Endothelial cell of umbilical vein (primary cell): Measurements from ENCODE around the gene EOGT.

ENCODE experiments used
- EZH2 ChIP-seq: IDR thresholded peaks from 2 replicates; pipeline ENCODE4 v1.6.1; 2012; ENCODE audit warnings: borderline replicate concordance, low read depth, mild to moderate bottlenecking, moderate library complexity, low read length, inconsistent platforms; ENCODE audit not compliant: severe bottlenecking
- GATA2 ChIP-seq: IDR thresholded peaks from 2 replicates; pipeline ENCODE4 v1.7.0; 2011; ENCODE audit warnings: low read depth, mild to moderate bottlenecking, moderate library complexity, mixed read lengths, low read length; ENCODE audit not compliant: insufficient read length, insufficient read depth
- JUN ChIP-seq: IDR thresholded peaks from 2 replicates; pipeline ENCODE4 v1.6.1; 2011; ENCODE audit warnings: borderline replicate concordance, low read depth; ENCODE audit not compliant: insufficient read length, insufficient read depth
- MYC ChIP-seq: IDR thresholded peaks from one replicate; pipeline ENCODE4 v1.6.1; 2011; ENCODE audit warnings: mild to moderate bottlenecking, low read depth, low read length
- POLR2A ChIP-seq: IDR thresholded peaks from 2 replicates; pipeline ENCODE4 v1.6.1; 2012; ENCODE audit warnings: low read depth, mild to moderate bottlenecking, control low read depth, low read length
- POLR2AphosphoS5 ChIP-seq: IDR thresholded peaks from 2 replicates; pipeline ENCODE4 v1.6.1; 2012; ENCODE audit warnings: low read depth, mild to moderate bottlenecking, control low read depth, low read length, moderate library complexity; ENCODE audit not compliant: insufficient read depth
- TF ChIP-seq, protein P1 (sequence below), 2 donors: IDR thresholded peaks; 1 replicate in 1 of 2; 2 replicates in 1 of 2; pipeline ENCODE4 v1.5.1; 2011; ENCODE audit warnings: low read length in 2 of 2, mild to moderate bottlenecking in 2 of 2, moderate library complexity in 2 of 2, control low read depth in 1 of 2, inconsistent platforms in 1 of 2, low read depth in 1 of 2; ENCODE audit not compliant: insufficient read depth in 1 of 2; ENCODE audit errors: extremely low read depth in 1 of 2

GRCh38 chr3:69009559-69010410 is 3.7 kb downstream of the EOGT start:
- TF ChIP-seq POLR2A, result no peak
- TF ChIP-seq GATA2, result no peak
- TF ChIP-seq, protein P1, sequence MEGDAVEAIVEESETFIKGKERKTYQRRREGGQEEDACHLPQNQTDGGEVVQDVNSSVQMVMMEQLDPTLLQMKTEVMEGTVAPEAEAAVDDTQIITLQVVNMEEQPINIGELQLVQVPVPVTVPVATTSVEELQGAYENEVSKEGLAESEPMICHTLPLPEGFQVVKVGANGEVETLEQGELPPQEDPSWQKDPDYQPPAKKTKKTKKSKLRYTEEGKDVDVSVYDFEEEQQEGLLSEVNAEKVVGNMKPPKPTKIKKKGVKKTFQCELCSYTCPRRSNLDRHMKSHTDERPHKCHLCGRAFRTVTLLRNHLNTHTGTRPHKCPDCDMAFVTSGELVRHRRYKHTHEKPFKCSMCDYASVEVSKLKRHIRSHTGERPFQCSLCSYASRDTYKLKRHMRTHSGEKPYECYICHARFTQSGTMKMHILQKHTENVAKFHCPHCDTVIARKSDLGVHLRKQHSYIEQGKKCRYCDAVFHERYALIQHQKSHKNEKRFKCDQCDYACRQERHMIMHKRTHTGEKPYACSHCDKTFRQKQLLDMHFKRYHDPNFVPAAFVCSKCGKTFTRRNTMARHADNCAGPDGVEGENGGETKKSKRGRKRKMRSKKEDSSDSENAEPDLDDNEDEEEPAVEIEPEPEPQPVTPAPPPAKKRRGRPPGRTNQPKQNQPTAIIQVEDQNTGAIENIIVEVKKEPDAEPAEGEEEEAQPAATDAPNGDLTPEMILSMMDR (IDR thresholded peaks at IDR 0.05; ENCODE audit: extremely low read depth in 1 of 2, insufficient read depth in 1 of 2, low read depth in 1 of 2, low read length in 2 of 2), result no peak
- no peak for TF ChIP-seq POLR2AphosphoS5
- no peak for TF ChIP-seq EZH2
- TF ChIP-seq JUN, result no peak
- TF ChIP-seq MYC, result no peak
